ENCODE results near the gene SORCS2. TPM values are rescaled to one million over a fixed set of nuclear protein-coding genes. Genes with fewer than 3 reads are reported as not detected.

SORCS2 gene
- total and polyA plus RNA-seq, 12 donors: 0.67 to 15.5 (median 1.3) TPM

DNA sequence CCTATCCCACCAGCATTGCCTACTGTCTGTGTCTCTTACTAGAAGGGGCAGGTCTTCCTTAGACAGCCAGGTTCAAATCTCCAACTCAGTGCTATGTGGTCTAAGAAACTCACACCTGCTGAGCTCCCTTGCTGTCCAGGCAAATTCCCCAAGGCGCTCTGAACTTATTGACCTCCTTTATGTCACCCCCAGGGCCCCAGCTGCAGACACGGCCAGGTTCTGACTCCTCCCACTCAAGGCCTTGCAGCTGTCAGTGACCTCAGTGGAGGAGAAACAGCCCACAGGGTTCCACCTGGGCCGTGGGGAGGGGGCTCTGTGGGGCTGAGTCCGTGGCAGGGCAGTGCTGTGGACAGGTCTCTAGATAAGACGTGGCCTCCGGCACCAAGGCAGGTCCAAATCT is 284.5 kb downstream of the SORCS2 start:
- WGBS, 4 donors: 61 to 75% (median 65%) methylated on average over 3 to 6 of the region's 6 CpGs; no CpG with 5 or more reads in 1 of the 4 donors
- Histone ChIP-seq H3K36me3 (replicated peaks in 1 of 2) (no peaks in the 10 kb centered on the region), H3K27ac (no peak overlapping the region), H3K4me3 (no peak overlapping the region), H3K4me1 (replicated peaks in 1 of 2) (no peaks in the 10 kb centered on the region), H3K27me3 (no peaks in the 10 kb centered on the region), H3K9me3 (replicated peaks in 1 of 3) (no peaks in the 10 kb centered on the region)
- TF ChIP-seq POLR2A (IDR thresholded peaks at IDR 0.05): no peak
- TF ChIP-seq, protein P1, sequence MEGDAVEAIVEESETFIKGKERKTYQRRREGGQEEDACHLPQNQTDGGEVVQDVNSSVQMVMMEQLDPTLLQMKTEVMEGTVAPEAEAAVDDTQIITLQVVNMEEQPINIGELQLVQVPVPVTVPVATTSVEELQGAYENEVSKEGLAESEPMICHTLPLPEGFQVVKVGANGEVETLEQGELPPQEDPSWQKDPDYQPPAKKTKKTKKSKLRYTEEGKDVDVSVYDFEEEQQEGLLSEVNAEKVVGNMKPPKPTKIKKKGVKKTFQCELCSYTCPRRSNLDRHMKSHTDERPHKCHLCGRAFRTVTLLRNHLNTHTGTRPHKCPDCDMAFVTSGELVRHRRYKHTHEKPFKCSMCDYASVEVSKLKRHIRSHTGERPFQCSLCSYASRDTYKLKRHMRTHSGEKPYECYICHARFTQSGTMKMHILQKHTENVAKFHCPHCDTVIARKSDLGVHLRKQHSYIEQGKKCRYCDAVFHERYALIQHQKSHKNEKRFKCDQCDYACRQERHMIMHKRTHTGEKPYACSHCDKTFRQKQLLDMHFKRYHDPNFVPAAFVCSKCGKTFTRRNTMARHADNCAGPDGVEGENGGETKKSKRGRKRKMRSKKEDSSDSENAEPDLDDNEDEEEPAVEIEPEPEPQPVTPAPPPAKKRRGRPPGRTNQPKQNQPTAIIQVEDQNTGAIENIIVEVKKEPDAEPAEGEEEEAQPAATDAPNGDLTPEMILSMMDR (IDR thresholded peaks at IDR 0.05): no peak
- intact Hi-C loops (cut with DNase I): no loop called here
- DNase-seq: no peak

DNA sequence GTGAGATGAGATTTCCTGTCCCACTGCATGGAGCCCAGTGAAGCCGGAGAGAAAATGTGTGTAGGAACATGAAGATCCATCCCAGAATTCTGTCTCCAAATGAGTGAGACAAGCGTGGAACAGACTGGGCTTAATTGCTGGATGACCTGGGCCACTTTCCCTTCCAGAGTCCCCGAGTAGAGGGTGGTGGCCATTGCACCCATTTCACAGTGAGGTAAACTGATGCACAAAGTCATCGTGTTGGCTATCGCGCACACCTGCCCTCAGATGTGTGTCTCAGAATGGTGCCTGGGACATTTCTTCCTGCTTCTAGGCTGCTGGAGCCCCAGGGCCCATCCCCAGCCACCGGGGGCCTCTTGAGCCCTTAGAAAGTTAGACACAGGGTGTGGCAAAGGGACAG is 285.4 kb downstream of the SORCS2 start:
- H3K4me1 ChIP-seq (replicated peaks in 1 of 2): no peaks in the 10 kb centered on the region
- H3K36me3 ChIP-seq (replicated peaks in 1 of 2): no peaks in the 10 kb centered on the region
- no peaks in the 10 kb centered on the region for H3K27me3 ChIP-seq
- H3K4me3 ChIP-seq: no peak overlapping the region
- WGBS, 4 donors: 86 to 93% (median 90%) methylated on average over 3 to 7 of the region's 7 CpGs
- H3K27ac ChIP-seq: no peak overlapping the region
- no peak for DNase-seq
- intact Hi-C loops (cut with DNase I): no loop called here
- TF ChIP-seq, protein P1 (IDR thresholded peaks at IDR 0.05): no peak
- TF ChIP-seq POLR2A (IDR thresholded peaks at IDR 0.05): no peak
- no peaks in the 10 kb centered on the region for H3K9me3 ChIP-seq (replicated peaks in 1 of 3)

DNA sequence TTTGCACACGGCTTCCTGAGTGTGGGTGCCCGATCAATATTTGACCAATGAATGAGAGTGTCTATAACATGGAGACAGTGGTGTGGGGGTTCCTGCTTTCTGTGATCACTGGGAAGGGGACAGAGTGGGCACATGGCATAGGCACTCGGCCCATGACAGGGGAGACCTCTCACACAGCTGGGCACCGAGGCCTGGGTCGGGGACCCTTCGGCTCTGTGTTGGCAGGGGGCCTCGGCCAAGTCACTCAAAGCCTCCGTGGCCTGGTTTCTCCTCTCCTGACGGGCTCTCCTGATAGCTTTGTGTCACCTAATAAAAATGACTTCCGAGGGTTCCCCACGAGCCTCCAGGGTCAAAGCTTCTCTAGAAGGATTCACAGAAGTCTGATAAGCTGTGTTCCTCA is 286.3 kb downstream of the SORCS2 start:
- Histone ChIP-seq H3K4me1 (replicated peaks in 1 of 2) (no peaks in the 10 kb centered on the region), H3K9me3 (replicated peaks in 1 of 3) (no peaks in the 10 kb centered on the region), H3K4me3 (no peak overlapping the region), H3K36me3 (replicated peaks in 1 of 2) (no peaks in the 10 kb centered on the region), H3K27ac (no peak overlapping the region), H3K27me3 (no peaks in the 10 kb centered on the region)
- 64 to 79% (median 73%) methylated on average over 10 to 11 of the region's 11 CpGs for WGBS, 4 donors
- intact Hi-C loops (cut with DNase I): no loop called here
- no peak for DNase-seq
- no peak for TF ChIP-seq POLR2A (IDR thresholded peaks at IDR 0.05)
- TF ChIP-seq, protein P1 (IDR thresholded peaks at IDR 0.05): no peak

DNA sequence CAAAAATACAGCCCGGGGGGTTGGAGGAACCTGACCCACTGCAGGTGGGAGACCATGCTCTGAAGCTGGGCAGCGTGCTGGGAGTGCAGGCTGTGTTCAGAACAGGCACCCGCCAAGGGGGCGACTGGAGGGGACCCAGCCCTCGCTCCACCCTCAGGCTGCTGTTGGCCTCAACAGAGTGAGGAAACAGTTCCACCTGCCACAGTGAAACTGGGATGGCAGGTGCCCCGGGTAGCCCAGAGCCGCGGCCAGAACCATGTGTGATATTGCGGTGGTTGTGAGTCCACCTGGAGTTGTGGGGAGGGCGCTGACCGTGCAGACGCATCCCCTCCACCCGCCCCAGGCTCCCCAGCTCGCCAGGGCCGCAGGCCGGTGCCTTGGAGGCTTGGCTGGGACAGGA is 288.1 kb downstream of the SORCS2 start:
- Histone ChIP-seq H3K4me1 (replicated peaks in 1 of 2) (no peaks in the 10 kb centered on the region), H3K27me3 (no peaks in the 10 kb centered on the region), H3K27ac (no peak overlapping the region), H3K4me3 (no peak overlapping the region), H3K9me3 (replicated peaks in 1 of 3) (no peaks in the 10 kb centered on the region), H3K36me3 (replicated peaks in 1 of 2) (no peaks in the 10 kb centered on the region)
- no peak for TF ChIP-seq POLR2A (IDR thresholded peaks at IDR 0.05)
- TF ChIP-seq, protein P1 (IDR thresholded peaks at IDR 0.05): no peak
- intact Hi-C loops (cut with DNase I): no loop called here
- 80 to 85% (median 81%) methylated on average over 15 to 16 of the region's 16 CpGs; no CpG with 5 or more reads in 1 of the 4 donors for WGBS, 4 donors
- DNase-seq: no peak
